Activated CD8-positive, alpha-beta memory T cell treated with anti-CD3 and anti-CD28 coated beads, Interleukin-2, amount 50 U/mL, for 1 hour (primary cell): ENCODE data around the gene DPAGT1.
"Not testable (repeated sequence)": the region's sequence is repeated elsewhere in the genome, so short reads cannot be mapped to it uniquely, and the experiment has no call there.

Experiments used
- DNase-seq: peaks from one replicate; pipeline ENCODE4 v3.0.0-alpha.2; 2020; ENCODE audit errors: extremely low read depth

DPAGT1 gene

GRCh38 chr11:119093942-119094815 lies 7.5 kb downstream of the DPAGT1 start:
- no peak for DNase-seq

GRCh38 chr11:119092880-119093842 lies 8.5 kb downstream of the DPAGT1 start:
- no peak for DNase-seq

DNA sequence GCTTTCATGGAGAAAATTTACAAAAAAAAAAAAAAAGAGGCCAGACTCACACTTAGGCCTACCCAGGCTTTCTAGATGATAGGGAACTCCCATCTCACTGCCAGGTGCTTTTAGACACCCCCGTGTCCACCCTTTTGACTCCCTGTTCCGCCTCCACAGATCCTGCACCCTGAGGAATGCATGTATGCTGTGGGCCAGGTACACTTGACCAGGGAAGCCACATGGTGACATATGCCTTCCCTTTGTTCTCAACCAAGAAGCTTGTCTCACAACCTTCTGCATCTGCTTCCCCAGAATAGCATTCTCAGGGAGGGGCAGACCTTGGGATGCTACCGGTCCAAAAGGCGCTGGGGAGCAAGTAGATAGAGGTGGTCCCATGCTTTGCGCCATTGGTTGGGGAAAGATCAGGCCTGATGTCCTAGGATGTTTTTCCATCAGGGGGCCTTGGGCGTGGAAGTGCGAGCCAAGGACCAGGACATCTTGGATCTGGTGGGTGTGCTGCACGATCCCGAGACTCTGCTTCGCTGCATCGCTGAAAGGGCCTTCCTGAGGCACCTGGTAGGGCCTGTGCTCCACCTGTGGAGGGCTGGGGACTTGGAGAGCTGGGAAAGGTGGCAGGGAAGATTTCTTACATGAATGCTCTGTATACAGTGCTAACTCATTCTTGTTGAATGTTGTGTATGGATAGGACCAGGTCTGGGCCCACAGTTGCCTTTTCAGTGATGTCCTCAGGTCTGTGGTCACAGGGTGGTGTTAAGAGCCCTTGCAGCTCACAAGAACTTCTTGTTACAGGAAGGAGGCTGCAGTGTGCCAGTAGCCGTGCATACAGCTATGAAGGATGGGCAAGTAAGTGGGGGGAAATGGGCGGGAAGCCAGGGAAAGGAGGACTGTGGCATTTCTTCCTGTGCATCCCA lies 9.4 kb downstream of the DPAGT1 start:
- DNase-seq, result no peak

GRCh38 chr11:119091178-119091577 lies 10.5 kb downstream of the DPAGT1 start:
- no peak for DNase-seq

DNA sequence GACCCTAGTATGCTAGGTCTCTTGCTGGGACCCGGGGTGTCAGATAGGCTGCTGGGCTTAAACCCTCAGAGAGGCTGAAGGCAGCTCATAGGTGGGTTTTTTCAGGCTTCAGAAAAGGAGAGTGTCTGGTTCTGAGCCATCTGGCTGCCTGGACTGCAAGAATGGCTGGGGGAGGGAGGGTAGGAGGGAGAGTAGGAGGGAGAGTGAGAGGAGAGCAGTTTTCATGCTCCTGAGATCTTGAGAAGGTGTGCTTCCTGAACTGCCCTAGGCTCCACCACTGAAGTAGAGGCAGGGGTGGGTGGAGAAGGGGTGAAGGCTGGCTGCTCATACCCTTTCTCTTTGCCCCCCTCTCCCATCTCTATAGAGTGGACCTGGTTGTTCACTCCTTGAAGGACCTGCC lies 12.3 kb downstream of the DPAGT1 start:
- DNase-seq, result no peak

- DNase-seq, result no peak
Observed at GRCh38 chr11:119088406-119088805, 13.2 kb downstream of the DPAGT1 start.

DNA sequence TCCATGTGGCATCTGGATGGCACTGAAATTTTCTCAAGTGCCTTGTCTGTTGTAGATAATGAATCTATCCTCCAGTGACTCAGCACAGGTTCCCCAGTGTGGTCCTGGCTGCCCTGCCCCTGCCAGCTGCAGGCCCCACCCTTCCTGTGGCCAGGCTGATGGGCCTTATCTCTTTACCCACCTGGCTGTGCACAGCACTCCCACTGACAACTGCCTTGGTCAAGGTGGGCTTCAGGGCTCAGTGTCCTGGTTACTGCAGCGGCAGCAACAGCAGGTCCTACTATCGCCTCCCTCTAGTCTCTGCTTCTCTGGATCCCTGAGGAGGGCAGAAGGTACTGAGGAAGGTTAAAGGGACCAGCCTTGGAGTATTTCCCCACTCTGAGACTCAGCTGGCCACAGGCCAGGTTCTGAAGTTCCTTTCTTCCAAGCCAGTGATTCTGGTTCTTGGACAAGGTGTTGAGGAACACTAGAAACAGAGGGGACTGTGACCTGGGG lies 13.9 kb downstream of the DPAGT1 start:
- DNase-seq, result no peak

DNA sequence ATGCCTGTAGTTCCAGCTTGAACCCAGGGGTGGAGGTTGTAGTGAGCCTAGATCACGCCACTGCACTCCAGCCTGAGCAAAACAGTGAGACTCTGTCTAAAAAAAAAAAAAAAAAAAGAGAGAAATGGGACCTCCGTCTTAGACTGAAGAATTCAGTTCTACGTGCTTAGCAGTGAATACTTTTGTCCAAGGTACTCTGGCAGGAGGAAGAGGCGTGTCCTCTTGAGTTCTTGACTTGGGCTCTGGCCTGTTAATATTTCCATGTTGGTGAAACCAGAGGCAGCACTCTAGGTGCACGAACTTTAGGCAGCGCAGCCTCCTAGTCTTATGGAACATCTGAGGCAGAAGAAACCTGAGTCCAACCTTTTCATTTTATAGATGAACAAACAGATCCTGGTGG lies 14.5 kb downstream of the DPAGT1 start:
- DNase-seq, result no peak

- no peak for DNase-seq
Observed at GRCh38 chr11:119085437-119085847, 16.2 kb downstream of the DPAGT1 start.

GRCh38 chr11:119084663-119085436 lies 16.8 kb downstream of the DPAGT1 start, which contains the start of gene HMBS:
Gene HMBS, plus strand, starts transcription at chr11:119084881. Its CDS starts 153 bp downstream, at chr11:119085034.
- peak; percentile 77 for DNase-seq

GRCh38 chr11:119081682-119082260 lies 19.9 kb downstream of the DPAGT1 start:
- no peak for DNase-seq

- DNase-seq, result no peak
Observed at GRCh38 chr11:119078675-119079420, 22.8 kb downstream of the DPAGT1 start.

DNA sequence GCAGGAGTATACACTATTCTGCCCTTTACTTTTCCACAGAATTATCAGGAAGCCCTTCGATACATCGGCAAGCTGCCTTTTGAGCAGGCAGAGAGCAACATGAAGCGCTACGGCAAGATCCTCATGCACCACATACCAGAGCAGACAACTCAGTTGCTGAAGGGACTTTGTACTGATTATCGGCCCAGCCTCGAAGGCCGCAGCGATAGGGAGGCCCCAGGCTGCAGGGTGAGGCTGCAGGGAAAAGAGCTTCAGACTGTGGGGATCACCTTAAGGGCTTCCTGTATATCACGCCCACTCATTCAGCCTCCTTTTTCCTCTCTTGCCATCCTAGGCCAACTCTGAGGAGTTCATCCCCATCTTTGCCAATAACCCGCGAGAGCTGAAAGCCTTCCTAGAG lies 23.8 kb downstream of the DPAGT1 start:
- no peak for DNase-seq

DNA sequence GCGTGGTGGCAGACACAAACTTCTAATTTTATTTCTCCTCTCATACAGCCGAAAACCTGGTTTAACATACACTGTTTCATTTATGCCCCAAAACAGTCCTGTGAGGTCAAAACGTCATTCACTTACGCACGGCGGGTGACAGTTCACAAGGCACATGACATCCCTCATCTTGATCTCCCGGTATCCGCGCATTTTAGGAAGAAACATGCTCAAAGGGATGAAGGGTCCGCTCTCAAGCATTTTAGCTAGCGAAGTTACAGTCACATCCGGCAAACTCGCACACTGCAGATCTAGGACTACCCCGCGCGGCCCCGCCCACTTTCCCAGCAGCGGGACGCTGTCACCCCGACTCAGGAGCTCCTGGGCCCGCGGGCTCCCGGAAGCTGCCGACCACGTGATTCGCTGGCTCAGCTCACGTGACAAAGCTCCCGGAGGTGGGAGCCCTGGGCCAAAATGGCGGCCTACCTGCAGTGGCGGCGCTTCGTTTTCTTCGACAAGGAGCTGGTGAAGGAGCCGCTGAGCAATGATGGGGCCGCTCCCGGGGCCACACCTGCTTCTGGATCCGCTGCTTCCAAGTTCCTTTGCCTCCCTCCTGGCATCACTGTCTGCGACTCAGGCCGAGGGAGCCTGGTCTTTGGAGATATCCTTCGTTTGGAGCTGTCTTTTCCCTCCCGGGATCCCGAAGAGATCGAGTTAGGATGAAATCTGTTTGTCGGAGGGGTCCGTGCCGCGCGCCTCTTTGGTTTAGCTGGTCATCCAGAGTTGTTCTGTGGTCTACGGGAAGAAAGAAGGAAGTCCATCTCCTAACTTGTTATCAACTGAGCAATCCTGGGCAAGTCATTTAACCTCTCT lies 34.1 kb downstream of the DPAGT1 start, which contains the start of gene VPS11:
VPS11 (plus strand) TSS at position 448 of the 852 bp plus-strand sequence; CDS start at position 454, 6 bp downstream.
- DNase-seq, result peak; percentile 90

GRCh38 chr11:119065369-119065768 lies 36.3 kb downstream of the DPAGT1 start:
- DNase-seq, result no peak

DNA sequence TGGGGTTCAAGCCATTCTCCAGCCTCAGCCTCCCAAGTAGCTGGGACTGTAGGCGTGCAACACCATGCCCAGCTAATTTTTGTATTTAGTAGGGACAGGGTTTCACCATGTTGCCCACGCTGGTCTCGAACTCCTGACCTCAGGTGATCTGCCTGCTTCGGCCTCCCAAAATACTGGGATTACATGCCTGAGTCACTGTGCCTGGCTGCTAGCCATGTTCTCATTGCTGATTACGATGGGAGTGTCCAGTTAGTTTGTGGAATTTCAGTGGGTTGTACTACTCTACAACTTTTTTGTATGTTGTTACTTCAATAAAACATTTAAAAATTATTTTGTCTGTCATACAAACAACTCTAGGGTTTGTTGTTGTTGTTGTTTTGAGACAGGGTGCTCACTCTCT lies 38.9 kb downstream of the DPAGT1 start:
- DNase-seq, result no peak

DNA sequence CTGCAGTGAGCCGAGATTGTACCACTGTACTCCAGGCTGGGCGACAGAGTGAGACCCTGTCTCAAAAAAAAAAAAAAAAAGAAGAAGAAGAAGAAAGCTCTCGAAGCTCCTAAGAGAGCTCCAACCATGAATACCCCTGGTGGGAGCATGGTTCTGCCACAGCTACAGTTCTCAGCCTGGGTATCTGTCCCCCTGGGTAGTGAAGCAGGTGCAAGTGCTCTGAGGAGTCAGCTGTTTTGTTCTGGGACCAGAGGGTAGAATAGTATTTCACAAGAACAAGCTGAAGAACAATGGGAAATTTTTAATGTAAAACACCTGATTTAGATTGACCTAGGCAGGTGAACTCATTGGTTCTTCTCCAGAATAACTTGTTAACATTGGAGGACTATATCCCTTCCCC lies 40.4 kb downstream of the DPAGT1 start:
- no peak for DNase-seq

DNA sequence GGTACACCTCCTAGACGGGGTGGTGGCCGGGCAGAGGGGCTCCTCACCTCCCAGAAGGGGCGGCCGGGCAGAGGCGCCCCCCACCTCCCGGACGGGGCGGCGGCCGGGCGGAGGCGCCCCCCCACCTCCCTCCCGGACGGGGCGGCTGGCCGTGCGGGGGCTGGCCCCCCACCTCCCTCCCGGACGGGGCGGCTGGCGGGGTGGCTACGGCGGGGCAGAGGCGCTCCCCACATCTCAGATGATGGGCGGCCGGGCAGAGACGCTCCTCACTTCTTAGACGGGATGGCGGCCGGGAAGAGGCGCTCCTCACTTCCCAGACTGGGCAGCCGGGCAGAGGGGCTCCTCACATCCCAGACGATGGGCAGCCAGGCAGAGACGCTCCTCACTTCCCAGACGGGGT lies 42.5 kb downstream of the DPAGT1 start:
- DNase-seq, result not testable (repeated sequence)
